Trophoblast cell (in vitro differentiated cells and primary cell): ENCODE measurements around the gene SAA2.
"Not testable (repeated sequence)": the region's sequence is repeated elsewhere in the genome, so short reads cannot be mapped to it uniquely, and the experiment has no call there.

ENCODE experiments used
- DNase-seq, 2 donors: peaks; one replicate each; pipeline ENCODE4 v3.0.0-alpha.2; 2016
- H2AFZ ChIP-seq: 2 replicates; pipeline ENCODE4 v1.6.1; 2013; ENCODE audit warnings: low read length, moderate library complexity, mild to moderate bottlenecking; ENCODE audit not compliant: insufficient read depth, poor library complexity
- H2AK5ac ChIP-seq: 2 replicates; pipeline ENCODE4 v1.6.1; 2013; ENCODE audit warnings: mild to moderate bottlenecking, low read length
- H2BK120ac ChIP-seq: 2 replicates; pipeline ENCODE4 v1.6.1; 2013; ENCODE audit warnings: low read length, mild to moderate bottlenecking, moderate library complexity; ENCODE audit not compliant: insufficient read depth, poor library complexity
- H2BK12ac ChIP-seq: 2 replicates; pipeline ENCODE4 v1.6.1; 2013; ENCODE audit warnings: mild to moderate bottlenecking, low read length, moderate library complexity
- H2BK5ac ChIP-seq: 2 replicates; pipeline ENCODE4 v1.6.1; 2013; ENCODE audit warnings: low read length, low read depth, moderate library complexity, mild to moderate bottlenecking; ENCODE audit not compliant: poor library complexity
- H3K14ac ChIP-seq: 2 replicates; pipeline ENCODE4 v1.6.1; 2013; ENCODE audit warnings: mild to moderate bottlenecking, low read length
- H3K18ac ChIP-seq: 2 replicates; pipeline ENCODE4 v1.6.1; 2013; ENCODE audit warnings: mild to moderate bottlenecking, low read length
- H3K23ac ChIP-seq: 2 replicates; pipeline ENCODE4 v1.6.1; 2013; ENCODE audit warnings: low read length
- H3K27ac ChIP-seq: 2 replicates; pipeline ENCODE4 v1.5.1; 2013; ENCODE audit warnings: low read depth, mild to moderate bottlenecking, inconsistent platforms, low read length, moderate library complexity
- H3K27me3 ChIP-seq: 2 replicates; pipeline ENCODE4 v1.6.1; 2013; ENCODE audit warnings: inconsistent platforms, mild to moderate bottlenecking, low read length, moderate library complexity; ENCODE audit not compliant: insufficient read depth
- H3K36me3 ChIP-seq, 2 experiments: 1 replicate in 1 of 2; 2 replicates in 1 of 2; pipeline ENCODE4 v1.6.1; 2013; ENCODE audit warnings: low read length in 2 of 2, mild to moderate bottlenecking in 2 of 2, moderate library complexity in 1 of 2; ENCODE audit not compliant: insufficient read depth in 2 of 2, control insufficient read depth in 1 of 2
- H3K4ac ChIP-seq: 2 replicates; pipeline ENCODE4 v1.6.1; 2013; ENCODE audit warnings: low read depth, mild to moderate bottlenecking, low read length, moderate library complexity
- H3K4me1 ChIP-seq, 2 experiments: 1 replicate in 1 of 2; 2 replicates in 1 of 2; pipeline ENCODE4 v1.6.1; 2013; ENCODE audit warnings: low read length in 2 of 2, mild to moderate bottlenecking in 2 of 2, moderate library complexity in 1 of 2; ENCODE audit not compliant: insufficient read depth in 2 of 2, control insufficient read depth in 1 of 2
- H3K4me2 ChIP-seq: 2 replicates; pipeline ENCODE4 v1.6.1; 2013; ENCODE audit warnings: inconsistent platforms, mild to moderate bottlenecking, low read length, moderate library complexity
- H3K4me3 ChIP-seq: 2 replicates; pipeline ENCODE4 v1.5.1; 2013; ENCODE audit warnings: mild to moderate bottlenecking, low read depth, low read length, inconsistent platforms
- H3K79me1 ChIP-seq: one replicate; pipeline ENCODE4 v1.6.1; 2013; ENCODE audit warnings: low read length
- H3K79me2 ChIP-seq: 2 replicates; pipeline ENCODE4 v1.6.1; 2013; ENCODE audit warnings: low read length, mild to moderate bottlenecking; ENCODE audit not compliant: control insufficient read depth, insufficient read depth, poor library complexity
- H3K9ac ChIP-seq: 2 replicates; pipeline ENCODE4 v1.6.1; 2013; ENCODE audit warnings: mild to moderate bottlenecking, low read length
- H3K9me3 ChIP-seq: 2 replicates; pipeline ENCODE4 v1.6.1; 2013; ENCODE audit warnings: low read depth, mild to moderate bottlenecking, control low read depth, inconsistent platforms, low read length; ENCODE audit not compliant: insufficient read depth
- H4K12ac ChIP-seq: 2 replicates; pipeline ENCODE4 v1.6.1; 2013; ENCODE audit warnings: low read depth, mild to moderate bottlenecking, low read length, moderate library complexity
- H4K8ac ChIP-seq: 2 replicates; pipeline ENCODE4 v1.6.1; 2013; ENCODE audit warnings: low read depth, mild to moderate bottlenecking, low read length, moderate library complexity
- H4K91ac ChIP-seq: one replicate; pipeline ENCODE4 v1.6.1; 2013; ENCODE audit warnings: low read depth, mild to moderate bottlenecking, low read length, moderate library complexity
- WGBS: extraction: QIAGEN DNeasy Blood & Tissue Kit; methylation state at CpG from one replicate; pipeline ENCODE4 v1.1.7; 2013; ENCODE audit warnings: missing lambda C conversion rate; ENCODE audit not compliant: insufficient read length, insufficient coverage; ENCODE audit errors: extremely low coverage; 5-methylcytosine and 5-hydroxymethylcytosine counted together

SAA2 gene

GRCh38 chr11:18253233-18253632 is 4.8 kb upstream of the SAA2 start:
- Histone ChIP-seq H3K4me2 (no peak overlapping the region), H3K4me1 (peaks cover 0 to 2% of the 10 kb centered on the region in 2 experiments), H3K9me3 (peaks cover 3% of the 10 kb centered on the region), H4K91ac (no peak overlapping the region), H2AK5ac (no peak overlapping the region), H3K9ac (no peak overlapping the region), H3K27ac (no peak overlapping the region), H3K4me3 (no peak overlapping the region), H2AFZ (no peak overlapping the region), H2BK120ac (no peak overlapping the region), H2BK5ac (no peak overlapping the region), H3K36me3 (no peaks in the 10 kb centered on the region), H2BK12ac (no peak overlapping the region), H4K8ac (no peak overlapping the region), H3K18ac (no peak overlapping the region), H3K14ac (no peak overlapping the region), H3K4ac (no peak overlapping the region), H4K12ac (no peak overlapping the region), H3K79me2 (no peaks in the 10 kb centered on the region), H3K27me3 (no peaks in the 10 kb centered on the region), H3K79me1 (no peaks in the 10 kb centered on the region), H3K23ac (no peak overlapping the region)
- peak in 1 of 2 donors; percentile 46 for DNase-seq
- WGBS = no CpG with 5 or more reads among the region's 3 CpGs

- not testable (repeated sequence) for H3K4me2 ChIP-seq
These were observed 1.3 kb downstream of the SAA2 start for GRCh38 chr11:18247191-18247581.

GRCh38 chr11:18246379-18247190 is 1.9 kb downstream of the SAA2 start:
- H2BK5ac ChIP-seq, H3K27ac ChIP-seq, H3K36me3 ChIP-seq, H3K18ac ChIP-seq, H4K8ac ChIP-seq, H2BK12ac ChIP-seq, H2BK120ac ChIP-seq, H3K79me1 ChIP-seq, H3K27me3 ChIP-seq, H2AK5ac ChIP-seq, H2AFZ ChIP-seq, H3K4me1 ChIP-seq, H4K91ac ChIP-seq, H3K23ac ChIP-seq, H3K14ac ChIP-seq, H3K4me2 ChIP-seq, H3K79me2 ChIP-seq, DNase-seq, H3K4me3 ChIP-seq, H4K12ac ChIP-seq, H3K9ac ChIP-seq, H3K4ac ChIP-seq, H3K9me3 ChIP-seq: not testable (repeated sequence)
- WGBS = no CpG with 5 or more reads among the region's 11 CpGs

More at GRCh38 chr11:18247191-18247581, 1.3 kb downstream of the SAA2 start:
- H3K36me3 ChIP-seq, H3K79me1 ChIP-seq, H4K8ac ChIP-seq, H3K18ac ChIP-seq, H3K79me2 ChIP-seq, H2BK12ac ChIP-seq, H3K4me3 ChIP-seq, H3K23ac ChIP-seq, H2BK5ac ChIP-seq, H3K27ac ChIP-seq, H4K12ac ChIP-seq, H3K9ac ChIP-seq, DNase-seq, H3K14ac ChIP-seq, H3K9me3 ChIP-seq, H3K27me3 ChIP-seq, H2AK5ac ChIP-seq, H2AFZ ChIP-seq, H4K91ac ChIP-seq, H3K4me1 ChIP-seq, H2BK120ac ChIP-seq, H3K4ac ChIP-seq: not testable (repeated sequence)
- no CpG with 5 or more reads among the region's 6 CpGs for WGBS

DNA sequence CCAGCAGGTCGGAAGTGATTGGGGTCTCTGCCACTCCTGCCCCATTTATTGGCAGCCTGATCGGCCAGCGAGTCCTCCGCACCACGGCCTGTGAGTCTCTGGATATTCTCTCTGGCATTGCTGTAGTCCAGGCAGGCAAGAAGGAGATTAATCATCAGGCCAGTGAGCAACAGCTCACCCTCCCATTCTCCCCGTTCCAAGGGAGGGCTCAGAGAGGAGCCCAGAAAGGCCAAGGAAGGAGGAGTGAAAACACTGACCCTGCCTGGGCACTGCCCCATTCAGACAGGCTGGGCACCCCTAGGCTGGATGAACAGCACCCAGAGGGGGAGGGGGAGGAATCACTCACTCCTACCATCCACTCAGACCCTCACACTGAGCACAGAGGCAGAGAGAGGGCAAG is 3.1 kb downstream of the SAA2 start:
- no peak overlapping the region for H3K4ac ChIP-seq
- no peaks in the 10 kb centered on the region for H3K79me2 ChIP-seq
- H3K4me2 ChIP-seq = no peak overlapping the region
- no peak overlapping the region for H4K8ac ChIP-seq
- no peak overlapping the region for H3K27ac ChIP-seq
- no peak overlapping the region for H3K9ac ChIP-seq
- no peak overlapping the region for H2AK5ac ChIP-seq
- H3K14ac ChIP-seq = no peak overlapping the region
- no peak overlapping the region for H2BK12ac ChIP-seq
- no peak overlapping the region for H3K18ac ChIP-seq
- peaks cover 0 to 2% of the 10 kb centered on the region in 2 experiments for H3K4me1 ChIP-seq
- H3K23ac ChIP-seq = no peak overlapping the region
- H4K12ac ChIP-seq = no peak overlapping the region
- no peaks in the 10 kb centered on the region for H3K79me1 ChIP-seq
- H3K4me3 ChIP-seq = no peak overlapping the region
- WGBS = no CpG with 5 or more reads among the region's 6 CpGs
- H3K27me3 ChIP-seq = no peaks in the 10 kb centered on the region
- no peak overlapping the region for H2BK120ac ChIP-seq
- no peak overlapping the region for H4K91ac ChIP-seq
- no peaks in the 10 kb centered on the region for H3K36me3 ChIP-seq
- DNase-seq = no peak
- H2AFZ ChIP-seq = no peak overlapping the region
- H3K9me3 ChIP-seq = no peaks in the 10 kb centered on the region
- no peak overlapping the region for H2BK5ac ChIP-seq
